GM18502 (cell line): ENCODE measurements around the gene CACNA2D3.

Source experiments
- ATAC-seq: cut with Tn5 transposase; IDR thresholded peaks from one replicate; pipeline ENCODE4 v1.9.1; 2021; ENCODE audit warnings: mild to moderate bottlenecking; ENCODE audit not compliant: unreplicated experiment, poor library complexity

CACNA2D3 gene

GRCh38 chr3:54877730-54878129 lies 755.4 kb downstream of the CACNA2D3 start:
- ATAC-seq = no peak

- no peak for ATAC-seq
These were observed 755.8 kb downstream of the CACNA2D3 start for GRCh38 chr3:54878145-54878544.

- ATAC-seq = no peak
These were observed 759.9 kb downstream of the CACNA2D3 start for GRCh38 chr3:54882129-54882833.

- ATAC-seq = no peak
These were observed 765.8 kb downstream of the CACNA2D3 start for GRCh38 chr3:54888162-54888561.

GRCh38 chr3:54888873-54889272 lies 766.5 kb downstream of the CACNA2D3 start:
- no peak for ATAC-seq

- ATAC-seq = no peak
These were observed 767.4 kb downstream of the CACNA2D3 start for GRCh38 chr3:54889731-54890130.

GRCh38 chr3:54891540-54891897 lies 769.2 kb downstream of the CACNA2D3 start:
- no peak for ATAC-seq

- no peak for ATAC-seq
These were observed 769.8 kb downstream of the CACNA2D3 start for GRCh38 chr3:54892168-54892567.

GRCh38 chr3:54895613-54896012 lies 773.3 kb downstream of the CACNA2D3 start:
- ATAC-seq = no peak

GRCh38 chr3:54897028-54897711 lies 774.8 kb downstream of the CACNA2D3 start:
- no peak for ATAC-seq

- ATAC-seq = no peak
These were observed 776.9 kb downstream of the CACNA2D3 start for GRCh38 chr3:54899273-54899672.

- no peak for ATAC-seq
These were observed 778.7 kb downstream of the CACNA2D3 start for GRCh38 chr3:54900838-54901591.

GRCh38 chr3:54901906-54902685 lies 779.7 kb downstream of the CACNA2D3 start:
- ATAC-seq = no peak

- ATAC-seq = no peak
These were observed 783.0 kb downstream of the CACNA2D3 start for GRCh38 chr3:54905261-54905888.

- ATAC-seq = no peak
These were observed 783.6 kb downstream of the CACNA2D3 start for GRCh38 chr3:54905920-54906319.

GRCh38 chr3:54906763-54907162 lies 784.4 kb downstream of the CACNA2D3 start:
- no peak for ATAC-seq

GRCh38 chr3:54909191-54909590 lies 786.8 kb downstream of the CACNA2D3 start:
- ATAC-seq = no peak

- no peak for ATAC-seq
These were observed 791.8 kb downstream of the CACNA2D3 start for GRCh38 chr3:54914180-54914579.

GRCh38 chr3:54915181-54915580 lies 792.8 kb downstream of the CACNA2D3 start:
- ATAC-seq = no peak

GRCh38 chr3:54915976-54916375 lies 793.6 kb downstream of the CACNA2D3 start:
- ATAC-seq = no peak
